Renal cortex interstitium (tissue), 11 donors: Measurements from ENCODE around the gene ST6GAL2. TPM values are rescaled to one million over a fixed set of nuclear protein-coding genes. Genes with fewer than 3 reads are reported as not detected.

Source experiments
- DNase-seq, 11 donors: peaks; one replicate each; pipeline ENCODE4 v3.0.0-alpha.2; 2013; ENCODE audit warnings: low read depth in 9 of 11, low spot score in 4 of 11; ENCODE audit errors: extremely low read depth in 1 of 11
- polyA plus RNA-seq, 3 donors: library from polyadenylated mRNA; unstranded; fragments of 120-200 nt; gene quantifications; one replicate each; pipeline ENCODE4 v1.2.1, GENCODE V29; 2013; ENCODE audit not compliant: insufficient read length in 3 of 3

The ST6GAL2 gene
- polyA plus RNA-seq, 3 donors: 18.4 to 22.5 (median 18.8) TPM

GRCh38 chr2:106782681-106783080 lies 103.3 kb downstream of the ST6GAL2 start:
- no peak for DNase-seq

GRCh38 chr2:106781196-106781595 lies 104.8 kb downstream of the ST6GAL2 start:
- peak in 5 of 11 donors; percentile 4 to 35 (median 20) for DNase-seq

- no peak for DNase-seq
These were observed 114.2 kb downstream of the ST6GAL2 start for GRCh38 chr2:106771811-106772210.

GRCh38 chr2:106770986-106771385 lies 115.0 kb downstream of the ST6GAL2 start:
- no peak for DNase-seq

- peak in 1 of 11 donors; percentile 10 for DNase-seq
These were observed 121.4 kb downstream of the ST6GAL2 start for GRCh38 chr2:106764614-106765013.

GRCh38 chr2:106759966-106760365 lies 126.0 kb downstream of the ST6GAL2 start:
- DNase-seq: no peak

- DNase-seq: no peak
These were observed 127.0 kb downstream of the ST6GAL2 start for GRCh38 chr2:106758901-106759497.
